Prostate gland (tissue), 2 donors: ENCODE data around the gene MED27. TPM values are rescaled to one million over a fixed set of nuclear protein-coding genes. Genes with fewer than 3 reads are reported as not detected.

ENCODE experiments used
- DNase-seq: peaks from one replicate; pipeline ENCODE4 v3.0.0-alpha.2; 2019; ENCODE audit warnings: low spot score
- H3K27ac ChIP-seq, 2 donors: fragments of 200-600 bp; sonication (generic); 2 replicates each; pipeline ENCODE4 v1.5.1; 2017 to 2019
- H3K27me3 ChIP-seq: fragments of 200-600 bp; sonication (generic); replicated peaks from 2 replicates; pipeline ENCODE4 v1.5.1; 2019; ENCODE audit not compliant: insufficient read depth
- H3K36me3 ChIP-seq, 2 donors: fragments of 200-600 bp; sonication (generic); 1 replicate in 1 of 2; 2 replicates in 1 of 2; pipeline versions ENCODE4 v1.5.1 to v1.8.1; 2017 to 2019
- H3K4me1 ChIP-seq: fragments of 200-600 bp; sonication (generic); replicated peaks from 2 replicates; pipeline ENCODE4 v1.5.1; 2019
- H3K4me3 ChIP-seq, 2 donors: fragments of 200-600 bp; sonication (generic); 2 replicates each; pipeline ENCODE4 v1.5.1; 2017 to 2019
- H3K9me3 ChIP-seq: fragments of 200-600 bp; sonication (generic); 2 replicates; pipeline ENCODE4 v1.5.1; 2017
- POLR2A ChIP-seq: fragments of 450-650 bp; IDR thresholded peaks from one replicate; pipeline ENCODE4 v1.6.1; 2016; ENCODE audit warnings: antibody characterized with exemption, mild to moderate bottlenecking
- POLR2AphosphoS5 ChIP-seq: sonication (generic); formaldehyde crosslinking; IDR thresholded peaks from one replicate; pipeline ENCODE4 v1.6.1; 2017; ENCODE audit warnings: antibody characterized with exemption
- WGBS: methylation state at CpG from one replicate; pipeline ENCODE4 v1.1.5; 2018; 5-methylcytosine and 5-hydroxymethylcytosine counted together
- intact Hi-C: fragments of 100-400 bp; cut with DNase I; formaldehyde crosslinking; loops from one replicate; pipeline ENCODE4 v1.14.2; 2022
- total RNA-seq, 2 donors: library from RNA; depleted of rRNA; stranded (reverse); fragments of >200 nt; gene quantifications; one replicate each; pipeline ENCODE4 v1.1.0, GENCODE V29; 2016
- TF ChIP-seq, protein P1 (sequence below), 4 experiments: fragments of 200-600 bp in 2 of 4; fragments of 450-650 bp in 2 of 4; sonication (generic) in 2 of 4; IDR thresholded peaks; 1 replicate in 3 of 4; 2 replicates in 1 of 4; pipeline ENCODE4 v1.5.1; 2016 to 2019; ENCODE audit warnings: antibody characterized with exemption in 4 of 4, mild to moderate bottlenecking in 2 of 4, moderate library complexity in 2 of 4

The MED27 gene
- total RNA-seq, 2 donors from 2014 or later = 17.4 to 22.7 TPM

DNA sequence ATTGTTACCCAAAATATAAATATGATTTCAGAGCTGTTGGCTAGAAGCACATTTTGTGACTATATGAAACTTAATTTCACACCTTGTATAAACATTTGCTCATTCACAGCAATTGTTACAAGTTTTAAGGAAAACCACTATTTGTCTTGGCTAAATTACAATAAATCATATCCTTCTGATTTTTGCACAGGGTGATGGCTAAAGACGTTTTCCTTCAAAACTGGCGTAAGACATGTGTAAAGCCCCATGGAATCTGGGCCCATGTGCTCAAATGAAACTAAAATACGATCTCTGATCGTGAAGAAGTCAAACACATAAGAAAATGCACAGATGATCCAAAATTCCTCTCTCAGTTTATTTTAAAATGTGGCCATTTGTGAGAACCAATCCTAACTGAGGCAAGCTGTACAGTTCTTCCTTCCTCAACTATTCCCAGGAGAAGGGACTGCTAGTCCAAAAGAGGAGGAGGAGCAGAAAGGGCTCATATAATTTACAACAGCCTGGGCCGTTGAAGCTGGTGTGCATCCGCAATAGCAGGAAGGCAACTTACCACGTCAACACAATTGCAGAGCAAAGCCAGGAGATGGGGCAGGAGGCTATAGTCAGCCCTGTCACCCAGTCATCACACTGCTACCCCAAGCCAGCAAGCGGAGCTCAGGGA is 98.4 kb downstream of the MED27 start:
- WGBS = 52% methylated on average over 8 of the region's 8 CpGs
- H3K36me3 ChIP-seq = no peaks in the 10 kb centered on the region
- no peak for DNase-seq
- intact Hi-C loops = no loop called here
- H3K27ac ChIP-seq = no peak overlapping the region
- H3K4me3 ChIP-seq = no peak overlapping the region
- no peaks in the 10 kb centered on the region for H3K9me3 ChIP-seq
- TF ChIP-seq POLR2AphosphoS5 = no peak
- TF ChIP-seq POLR2A = no peak
- TF ChIP-seq, protein P1, sequence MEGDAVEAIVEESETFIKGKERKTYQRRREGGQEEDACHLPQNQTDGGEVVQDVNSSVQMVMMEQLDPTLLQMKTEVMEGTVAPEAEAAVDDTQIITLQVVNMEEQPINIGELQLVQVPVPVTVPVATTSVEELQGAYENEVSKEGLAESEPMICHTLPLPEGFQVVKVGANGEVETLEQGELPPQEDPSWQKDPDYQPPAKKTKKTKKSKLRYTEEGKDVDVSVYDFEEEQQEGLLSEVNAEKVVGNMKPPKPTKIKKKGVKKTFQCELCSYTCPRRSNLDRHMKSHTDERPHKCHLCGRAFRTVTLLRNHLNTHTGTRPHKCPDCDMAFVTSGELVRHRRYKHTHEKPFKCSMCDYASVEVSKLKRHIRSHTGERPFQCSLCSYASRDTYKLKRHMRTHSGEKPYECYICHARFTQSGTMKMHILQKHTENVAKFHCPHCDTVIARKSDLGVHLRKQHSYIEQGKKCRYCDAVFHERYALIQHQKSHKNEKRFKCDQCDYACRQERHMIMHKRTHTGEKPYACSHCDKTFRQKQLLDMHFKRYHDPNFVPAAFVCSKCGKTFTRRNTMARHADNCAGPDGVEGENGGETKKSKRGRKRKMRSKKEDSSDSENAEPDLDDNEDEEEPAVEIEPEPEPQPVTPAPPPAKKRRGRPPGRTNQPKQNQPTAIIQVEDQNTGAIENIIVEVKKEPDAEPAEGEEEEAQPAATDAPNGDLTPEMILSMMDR (IDR thresholded peaks at IDR 0.05) = no peak
- H3K4me1 ChIP-seq = no peaks in the 10 kb centered on the region
- H3K27me3 ChIP-seq = no peaks in the 10 kb centered on the region

DNA sequence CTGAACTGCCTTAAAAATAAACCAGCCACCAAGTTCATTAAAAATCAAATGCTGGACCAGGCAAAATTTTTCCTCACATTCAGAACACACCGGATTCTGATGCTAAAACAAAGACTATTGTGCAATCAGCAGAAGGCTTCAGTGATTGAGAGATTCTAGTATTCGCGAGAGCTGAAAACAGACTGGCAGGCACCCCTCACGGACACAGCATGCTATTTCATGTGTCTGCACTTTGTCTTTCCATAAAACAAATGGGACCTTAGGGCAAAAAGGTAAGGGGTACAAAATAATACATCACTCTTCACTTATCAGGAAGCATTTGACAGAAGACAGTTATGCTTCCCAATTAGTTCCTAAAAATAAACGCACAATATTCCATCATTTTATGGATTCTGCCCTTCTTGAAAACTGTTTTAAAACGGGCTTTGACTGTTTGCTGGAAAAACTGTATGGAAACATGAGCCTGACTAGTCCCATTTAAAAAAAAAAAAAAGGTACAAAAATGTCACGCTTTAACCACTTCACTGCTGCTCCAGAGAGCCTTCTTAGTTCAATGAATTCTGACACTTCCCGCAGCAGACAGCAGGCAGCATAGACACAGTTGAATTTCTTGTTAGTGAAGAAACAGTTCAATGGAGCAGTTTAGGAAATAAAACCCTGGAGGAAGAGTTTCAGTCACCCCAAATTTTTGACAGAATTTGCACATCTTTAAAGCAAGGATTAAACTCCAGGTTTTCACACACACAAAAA is 99.2 kb downstream of the MED27 start:
- Histone ChIP-seq H3K27me3 (no peaks in the 10 kb centered on the region), H3K4me3 (no peak overlapping the region), H3K36me3 (no peaks in the 10 kb centered on the region), H3K4me1 (no peaks in the 10 kb centered on the region), H3K9me3 (no peaks in the 10 kb centered on the region), H3K27ac (no peak overlapping the region)
- DNase-seq = no peak
- intact Hi-C loops = no loop called here
- 39% methylated on average over 8 of the region's 8 CpGs for WGBS
- TF ChIP-seq POLR2A = no peak
- TF ChIP-seq, protein P1 (IDR thresholded peaks at IDR 0.05) = no peak
- TF ChIP-seq POLR2AphosphoS5 = no peak

DNA sequence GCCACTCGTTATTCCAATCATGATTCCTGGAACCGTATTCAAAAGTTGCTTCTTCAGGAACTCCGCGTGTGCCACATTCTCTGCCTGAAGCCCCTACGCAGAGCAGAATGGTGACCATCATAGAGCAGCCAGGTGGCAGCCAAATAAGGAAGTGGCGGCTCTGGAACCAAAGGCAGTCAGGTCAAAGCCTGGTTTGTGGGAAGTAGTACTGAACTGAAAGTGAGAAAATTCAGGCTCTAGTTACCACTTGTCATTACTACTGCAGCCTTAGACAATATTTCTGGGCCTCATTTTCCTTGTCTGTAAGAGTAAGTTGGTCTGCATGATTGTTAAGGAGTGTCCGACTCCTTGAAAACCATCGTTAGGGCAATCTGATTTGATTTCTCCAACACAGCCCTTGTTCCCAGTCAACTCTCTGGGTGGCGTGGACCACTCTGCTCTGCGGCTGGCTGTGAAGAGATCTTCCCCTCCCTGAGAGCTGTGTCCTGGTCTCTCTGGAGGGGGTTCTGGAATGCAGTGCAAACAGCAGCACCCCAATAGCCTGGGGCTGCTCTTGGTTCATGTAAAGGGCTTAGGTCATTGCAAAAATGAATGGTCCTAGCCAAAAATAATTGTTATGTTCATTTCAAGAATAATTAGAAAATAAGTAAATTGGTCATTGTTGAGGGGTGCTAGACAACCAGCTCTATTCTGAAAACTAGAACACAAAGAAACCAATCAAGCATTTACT is 102.4 kb downstream of the MED27 start:
- Histone ChIP-seq H3K27ac (peak overlapping the region in 1 of 2 donors; percentile 30), H3K27me3 (no peaks in the 10 kb centered on the region), H3K4me3 (no peak overlapping the region), H3K9me3 (no peaks in the 10 kb centered on the region), H3K4me1 (no peaks in the 10 kb centered on the region), H3K36me3 (no peaks in the 10 kb centered on the region)
- DNase-seq = no peak
- intact Hi-C loops = no loop called here
- 77% methylated on average over 10 of the region's 10 CpGs for WGBS
- TF ChIP-seq POLR2AphosphoS5 (no peak), POLR2A (no peak)
- TF ChIP-seq, protein P1 (IDR thresholded peaks at IDR 0.05) = no peak

DNA sequence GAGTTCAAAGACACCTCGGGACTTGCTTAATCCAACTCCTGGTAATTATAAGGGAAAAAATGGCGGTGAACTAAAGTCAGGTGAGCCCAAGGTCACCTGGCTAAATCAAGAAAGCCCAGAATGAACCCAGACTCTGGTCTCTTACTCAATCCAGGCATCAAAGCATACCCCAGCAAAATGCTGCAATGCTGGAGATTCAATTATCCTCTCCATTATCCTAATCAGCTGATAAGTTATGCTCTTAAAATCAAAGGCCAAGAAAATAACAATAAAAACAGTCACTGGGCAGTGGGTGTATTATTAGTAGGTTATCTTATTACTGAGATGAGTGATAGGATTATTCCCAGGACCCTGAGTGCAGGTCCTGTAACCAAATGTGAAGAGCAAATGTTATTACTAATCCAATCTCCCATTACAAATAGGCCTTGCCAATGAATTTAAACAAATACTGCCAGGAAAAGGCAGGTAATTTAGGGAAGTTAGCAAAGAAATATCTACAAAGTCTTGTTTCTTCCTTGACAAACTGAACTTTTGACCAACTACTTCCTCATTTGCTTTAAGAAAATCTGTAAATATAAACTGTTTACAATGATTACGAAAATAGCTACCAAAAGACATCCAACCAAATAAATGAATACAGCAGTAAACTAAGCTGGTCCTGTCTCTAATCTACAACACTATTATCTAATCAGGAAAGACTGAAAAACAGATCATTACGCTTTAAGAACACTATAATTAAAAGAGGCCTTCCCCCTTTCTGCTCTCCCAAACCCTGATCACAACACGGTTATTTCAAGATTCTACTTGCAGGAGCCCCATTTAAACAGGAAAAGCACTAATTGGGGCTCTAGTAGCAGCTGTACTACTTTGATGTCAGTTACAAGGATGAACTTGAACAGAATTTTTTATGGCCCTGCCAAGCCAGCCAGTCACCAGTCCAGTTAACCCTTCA is 103.2 kb downstream of the MED27 start:
- no peaks in the 10 kb centered on the region for H3K4me1 ChIP-seq
- 51% methylated on average over 5 of the region's 5 CpGs for WGBS
- intact Hi-C loops = no loop called here
- H3K9me3 ChIP-seq = no peaks in the 10 kb centered on the region
- H3K27me3 ChIP-seq = no peaks in the 10 kb centered on the region
- H3K27ac ChIP-seq = peak overlapping the region in 1 of 2 donors; percentile 30
- no peaks in the 10 kb centered on the region for H3K36me3 ChIP-seq
- DNase-seq = no peak
- no peak overlapping the region for H3K4me3 ChIP-seq
- TF ChIP-seq, protein P1 (IDR thresholded peaks at IDR 0.05) = no peak
- TF ChIP-seq POLR2AphosphoS5 (no peak), POLR2A (no peak)
